ENCODE measurements around the gene EHD1.

GRCh38 chr11:64809781-64810241, 68.6 kb downstream of the EHD1 start:
- TF ChIP-seq CTCF (IDR thresholded peaks at IDR 0.05; ENCODE audit: insufficient read depth, low read length, poor library complexity, severe bottlenecking) (no peak), EZH2phosphoT487 (conservative IDR thresholded peaks at IDR 0.05; ENCODE audit: low read length) (no peak)

Data from SU-DHL-6 (cell line).